ENCODE data around the gene SLC8A1. TPM values are rescaled to one million over a fixed set of nuclear protein-coding genes. Genes with fewer than 3 reads are reported as not detected.

SLC8A1 gene
- total and polyA plus RNA-seq, 7 donors = 0.20 to 4.9 (median 2.3) TPM

DNA sequence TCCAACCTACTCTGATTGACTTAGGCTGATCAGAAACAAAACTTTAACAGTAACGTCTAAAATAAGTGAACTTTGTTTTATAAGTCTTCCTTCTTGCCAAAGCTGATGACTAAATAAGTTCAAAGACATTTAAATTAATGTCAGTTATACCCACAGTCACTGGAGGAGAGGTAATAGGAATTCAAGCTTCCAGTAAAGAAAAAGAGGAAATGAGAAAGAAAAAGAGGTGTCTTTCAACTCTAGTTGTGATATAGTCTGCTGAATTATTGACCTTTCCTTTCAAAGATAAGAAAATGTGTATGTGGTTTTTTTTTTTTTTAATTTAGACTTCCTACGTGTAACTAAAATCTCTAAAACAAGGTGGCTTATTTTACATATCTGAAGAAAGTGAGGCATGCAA lies 191.5 kb downstream of the SLC8A1 start:
- Histone ChIP-seq H3K27me3 (ENCODE audit: insufficient read depth in 3 of 3, low read length in 2 of 3) (no peaks in the 10 kb centered on the region), H3K27ac (no peak overlapping the region), H3K36me3 (ENCODE audit: insufficient read depth in 1 of 2, low read depth in 1 of 2) (no peaks in the 10 kb centered on the region), H3K4me3 (no peak overlapping the region), H3K4me1 (no peaks in the 10 kb centered on the region), H3K9me3 (no peaks in the 10 kb centered on the region)
- DNase-seq (no peak), ATAC-seq (no peak)
- TF ChIP-seq, protein P1, sequence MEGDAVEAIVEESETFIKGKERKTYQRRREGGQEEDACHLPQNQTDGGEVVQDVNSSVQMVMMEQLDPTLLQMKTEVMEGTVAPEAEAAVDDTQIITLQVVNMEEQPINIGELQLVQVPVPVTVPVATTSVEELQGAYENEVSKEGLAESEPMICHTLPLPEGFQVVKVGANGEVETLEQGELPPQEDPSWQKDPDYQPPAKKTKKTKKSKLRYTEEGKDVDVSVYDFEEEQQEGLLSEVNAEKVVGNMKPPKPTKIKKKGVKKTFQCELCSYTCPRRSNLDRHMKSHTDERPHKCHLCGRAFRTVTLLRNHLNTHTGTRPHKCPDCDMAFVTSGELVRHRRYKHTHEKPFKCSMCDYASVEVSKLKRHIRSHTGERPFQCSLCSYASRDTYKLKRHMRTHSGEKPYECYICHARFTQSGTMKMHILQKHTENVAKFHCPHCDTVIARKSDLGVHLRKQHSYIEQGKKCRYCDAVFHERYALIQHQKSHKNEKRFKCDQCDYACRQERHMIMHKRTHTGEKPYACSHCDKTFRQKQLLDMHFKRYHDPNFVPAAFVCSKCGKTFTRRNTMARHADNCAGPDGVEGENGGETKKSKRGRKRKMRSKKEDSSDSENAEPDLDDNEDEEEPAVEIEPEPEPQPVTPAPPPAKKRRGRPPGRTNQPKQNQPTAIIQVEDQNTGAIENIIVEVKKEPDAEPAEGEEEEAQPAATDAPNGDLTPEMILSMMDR (IDR thresholded peaks at IDR 0.05) = no peak
- intact Hi-C loops (cut with DNase I) = no loop called here
- 84 to 89% (median 88%) methylated on average over 2 of the region's 2 CpGs for WGBS, 3 donors

DNA sequence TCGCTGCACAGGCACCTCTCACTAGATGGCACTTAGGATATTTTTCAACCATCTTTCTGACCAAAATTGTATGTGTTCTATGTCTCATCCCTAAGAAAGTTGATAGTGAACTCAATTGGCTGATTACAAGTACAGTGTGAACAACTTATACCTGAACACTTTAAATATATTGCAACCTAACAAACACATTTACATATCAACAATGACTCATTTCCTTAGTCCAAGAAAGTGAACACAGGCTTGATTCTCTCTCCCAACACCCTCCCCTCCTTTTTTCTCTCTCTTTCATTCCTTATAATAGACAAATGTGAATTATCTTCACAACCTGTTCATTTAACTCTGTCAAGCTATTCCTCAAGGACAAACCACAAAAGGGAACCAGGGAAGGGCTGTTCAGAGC lies 192.0 kb downstream of the SLC8A1 start:
- no peaks in the 10 kb centered on the region for H3K4me1 ChIP-seq
- DNase-seq (no peak), ATAC-seq (no peak)
- no peaks in the 10 kb centered on the region for H3K9me3 ChIP-seq
- no peak overlapping the region for H3K27ac ChIP-seq
- TF ChIP-seq, protein P1 (IDR thresholded peaks at IDR 0.05) = no peak
- intact Hi-C loops (cut with DNase I) = no loop called here
- H3K36me3 ChIP-seq (ENCODE audit: insufficient read depth in 1 of 2, low read depth in 1 of 2) = no peaks in the 10 kb centered on the region
- H3K4me3 ChIP-seq = no peak overlapping the region
- WGBS, 3 donors = 63 to 99% (median 97%) methylated on average over 1 of the region's 1 CpG
- no peaks in the 10 kb centered on the region for H3K27me3 ChIP-seq (ENCODE audit: insufficient read depth in 3 of 3, low read length in 2 of 3)

DNA sequence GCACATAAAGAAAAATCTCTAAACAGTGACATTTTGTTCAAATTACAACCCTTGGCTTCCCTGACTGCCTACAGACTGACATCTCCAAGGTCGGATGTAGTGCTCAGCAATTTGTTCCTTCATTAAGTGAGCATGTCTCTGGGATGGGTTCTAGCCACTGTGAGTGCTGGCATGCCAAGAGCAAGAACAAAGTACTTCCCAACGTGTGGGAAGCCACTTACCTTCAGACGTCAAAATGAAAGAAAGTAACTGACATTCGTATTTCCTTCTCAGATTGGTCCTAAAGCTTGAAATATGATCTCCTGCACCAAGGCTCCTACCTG lies 193.8 kb downstream of the SLC8A1 start:
- DNase-seq (no peak), ATAC-seq (no peak)
- no peaks in the 10 kb centered on the region for H3K27me3 ChIP-seq (ENCODE audit: insufficient read depth in 3 of 3, low read length in 2 of 3)
- H3K27ac ChIP-seq = no peak overlapping the region
- H3K36me3 ChIP-seq (ENCODE audit: insufficient read depth in 1 of 2, low read depth in 1 of 2) = no peaks in the 10 kb centered on the region
- no peak overlapping the region for H3K4me3 ChIP-seq
- no peaks in the 10 kb centered on the region for H3K4me1 ChIP-seq
- TF ChIP-seq, protein P1 (IDR thresholded peaks at IDR 0.05) = no peak
- WGBS, 3 donors = 67 to 75% (median 69%) methylated on average over 4 of the region's 4 CpGs
- H3K9me3 ChIP-seq = no peaks in the 10 kb centered on the region
- intact Hi-C loops (cut with DNase I) = no loop called here

DNA sequence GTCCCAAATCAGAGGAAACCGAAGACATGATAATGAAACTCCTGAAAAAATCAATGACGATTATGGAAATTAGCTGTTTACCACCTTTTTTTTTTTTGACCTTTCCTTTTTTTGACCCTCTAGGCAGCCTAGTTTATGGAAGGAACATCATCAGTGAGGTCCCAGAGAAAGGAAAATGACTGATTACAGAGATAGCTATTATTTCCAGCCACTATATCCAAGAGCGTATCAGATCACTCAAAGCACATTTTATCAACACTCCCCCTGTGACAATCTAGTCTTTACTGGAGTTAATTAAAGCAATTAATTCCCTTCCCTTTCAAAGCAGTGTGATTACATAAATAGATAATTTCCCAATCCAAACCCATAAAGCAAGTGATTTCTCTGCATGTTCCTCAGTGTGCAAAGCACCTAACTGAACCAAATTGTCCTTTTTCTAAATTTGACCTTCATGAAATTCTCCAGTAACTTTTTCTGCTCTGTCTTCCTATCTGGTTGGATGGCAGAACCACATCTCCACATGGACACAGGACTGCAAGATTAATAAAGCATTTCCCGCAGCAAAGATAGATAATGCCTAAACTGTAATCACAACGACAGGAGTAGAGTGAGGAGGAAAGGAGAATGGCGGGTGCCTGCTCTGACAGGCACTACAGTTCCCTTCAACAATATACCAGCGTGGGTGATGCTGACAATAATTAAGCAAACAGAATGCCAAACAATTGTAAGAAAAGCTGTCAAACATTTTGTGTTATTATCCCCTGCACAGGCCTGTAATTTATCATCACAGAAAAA lies 194.4 kb downstream of the SLC8A1 start:
- no peak for ATAC-seq
- H3K27ac ChIP-seq = no peak overlapping the region
- H3K4me3 ChIP-seq = no peak overlapping the region
- WGBS, 3 donors = 93 to 95% (median 94%) methylated on average over 7 of the region's 7 CpGs
- no peak for DNase-seq
- H3K4me1 ChIP-seq = no peaks in the 10 kb centered on the region
- H3K27me3 ChIP-seq (ENCODE audit: insufficient read depth in 3 of 3, low read length in 2 of 3) = no peaks in the 10 kb centered on the region
- intact Hi-C loops (cut with DNase I) = no loop called here
- no peaks in the 10 kb centered on the region for H3K9me3 ChIP-seq
- no peaks in the 10 kb centered on the region for H3K36me3 ChIP-seq (ENCODE audit: insufficient read depth in 1 of 2, low read depth in 1 of 2)
- TF ChIP-seq, protein P1 (IDR thresholded peaks at IDR 0.05) = no peak

DNA sequence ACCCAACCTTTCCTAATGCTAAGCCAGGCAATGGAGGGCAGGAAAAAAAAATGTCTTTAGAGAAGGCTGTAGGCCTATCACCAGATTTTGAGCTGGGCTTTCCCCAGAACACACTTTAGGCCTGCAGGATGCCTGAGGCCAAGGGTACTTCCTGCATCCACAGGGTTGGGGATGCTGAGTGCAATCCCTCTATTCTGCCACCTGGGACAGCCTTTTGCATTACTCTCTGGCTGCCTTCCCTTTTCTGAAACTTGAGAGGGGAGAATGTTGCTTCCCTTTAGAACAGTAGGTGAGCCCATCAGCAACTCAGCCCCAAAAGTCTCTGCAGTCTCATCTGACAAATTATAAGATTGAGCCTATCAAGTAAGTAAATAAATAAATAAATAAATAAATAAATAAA lies 195.2 kb downstream of the SLC8A1 start:
- ATAC-seq = no peak
- H3K4me1 ChIP-seq = no peaks in the 10 kb centered on the region
- TF ChIP-seq, protein P1 (IDR thresholded peaks at IDR 0.05) = peak; percentile 7
- no peaks in the 10 kb centered on the region for H3K27me3 ChIP-seq (ENCODE audit: insufficient read depth in 3 of 3, low read length in 2 of 3)
- no peak for DNase-seq
- intact Hi-C loops (cut with DNase I) = no loop called here
- no peaks in the 10 kb centered on the region for H3K36me3 ChIP-seq (ENCODE audit: insufficient read depth in 1 of 2, low read depth in 1 of 2)
- no peak overlapping the region for H3K27ac ChIP-seq
- no peak overlapping the region for H3K4me3 ChIP-seq
- no peaks in the 10 kb centered on the region for H3K9me3 ChIP-seq

All from psoas muscle (tissue), 8 donors.